Measurements from ENCODE around the gene CCDC201. TPM values are rescaled to one million over a fixed set of nuclear protein-coding genes. Genes with fewer than 3 reads are reported as not detected.
A peak's percentile ranks its signal among the peaks of the same experiment; 100 is the strongest.

CCDC201 gene
- total and polyA plus RNA-seq, 5 experiments from 2014 or later: not detected

DNA sequence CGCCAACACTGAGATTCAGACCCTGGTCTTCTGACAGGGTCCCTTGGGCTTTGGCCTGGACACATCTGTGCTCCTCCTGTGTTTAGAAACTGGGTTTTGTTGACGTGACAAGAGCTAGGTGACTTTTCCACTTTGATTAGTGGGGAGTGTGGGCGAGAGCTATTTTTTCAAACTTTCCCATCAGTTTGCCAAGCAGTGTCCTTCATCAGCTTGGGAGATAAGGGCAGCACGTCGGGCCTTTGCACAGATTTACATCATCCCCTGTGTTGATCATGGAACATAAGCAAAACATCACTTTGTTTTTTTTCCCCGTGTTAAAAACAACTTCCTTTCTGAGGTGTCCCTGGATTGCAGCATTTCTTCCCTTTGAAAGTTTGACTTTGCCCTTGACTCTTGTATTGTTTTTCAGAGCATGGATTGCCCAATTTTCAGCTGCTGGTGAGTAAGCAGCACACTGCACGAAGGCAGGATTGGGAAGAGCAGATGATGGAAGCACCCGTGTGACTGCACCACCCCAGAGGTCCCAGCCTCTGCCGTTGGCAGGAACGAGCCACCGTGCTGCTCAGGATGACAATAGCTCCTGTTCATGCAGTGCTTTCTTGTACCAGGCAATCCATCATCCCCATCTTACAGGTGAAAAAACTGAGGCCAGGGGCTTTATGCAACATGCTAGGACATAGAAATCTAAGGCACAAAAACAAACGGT is 9.0 kb upstream of the CCDC201 start:
- ATAC-seq (no peak), DNase-seq (no peak)
- Mint-ChIP-seq H3K27ac (no peak overlapping the region), H3K36me3 (no peaks in the 10 kb centered on the region), H3K4me1 (peaks cover 0 to 2% (median 0%) of the 10 kb centered on the region in 4 donors), H3K27me3 (peaks cover 6 to 38% (median 26%) of the 10 kb centered on the region in 5 donors), H3K9me3 (peaks cover 0 to 24% (median 10%) of the 10 kb centered on the region in 9 donors), H3K4me3 (no peak overlapping the region)
- POLR2A ChIA-PET: no interaction called here

DNA sequence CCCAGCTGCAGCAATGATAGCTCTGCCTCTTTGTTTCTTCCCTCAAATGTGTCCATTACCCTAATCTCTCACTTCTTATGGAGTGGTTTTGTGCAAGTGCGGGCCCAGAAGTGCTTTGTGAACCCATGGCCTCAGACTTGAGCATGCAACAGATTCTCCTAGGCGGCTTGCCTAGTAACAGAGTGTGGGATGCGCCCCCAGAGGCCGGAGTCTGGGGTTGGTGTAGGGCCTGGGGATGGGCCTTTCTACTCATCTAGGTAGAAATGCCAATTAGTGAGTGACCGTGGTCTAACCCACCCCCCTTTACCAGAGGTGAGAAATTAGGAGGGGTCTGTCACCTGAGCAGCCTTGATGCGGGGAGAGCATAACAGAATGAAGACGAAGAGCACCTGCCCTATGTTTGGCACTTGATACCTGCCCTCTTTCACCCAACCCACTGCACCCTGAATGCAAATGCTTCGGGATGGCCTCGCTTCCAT is 8.4 kb upstream of the CCDC201 start:
- Mint-ChIP-seq H3K4me3 (no peak overlapping the region), H3K9me3 (peaks cover 0 to 25% (median 10%) of the 10 kb centered on the region in 9 donors), H3K27ac (no peak overlapping the region), H3K36me3 (no peaks in the 10 kb centered on the region), H3K4me1 (peaks cover 0 to 2% (median 0%) of the 10 kb centered on the region in 4 donors), H3K27me3 (peaks cover 2 to 33% (median 21%) of the 10 kb centered on the region in 5 donors)
- POLR2A ChIA-PET: no interaction called here
- DNase-seq (no peak), ATAC-seq (no peak)

DNA sequence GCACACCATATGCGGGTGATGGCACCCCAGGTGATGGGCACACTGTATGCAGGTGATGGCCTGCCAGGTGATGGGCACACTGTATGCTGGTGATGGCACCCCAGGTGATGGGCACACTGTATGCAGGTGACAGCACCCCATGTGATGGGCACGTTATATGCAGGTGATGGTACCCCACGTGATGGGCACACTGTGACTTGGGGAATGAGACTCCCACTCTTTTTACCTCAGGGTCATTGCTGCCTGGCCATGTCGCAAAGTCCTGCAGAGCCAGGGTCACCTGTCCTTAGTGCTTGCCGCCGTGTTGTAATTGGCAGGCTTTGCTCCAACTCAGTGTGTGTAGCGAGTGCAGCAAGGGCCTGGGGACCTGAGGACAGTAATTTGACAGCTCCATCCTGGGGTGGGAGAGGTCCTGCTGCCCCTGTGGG is 7.6 kb upstream of the CCDC201 start:
- H3K27me3 Mint-ChIP-seq: peaks cover 2 to 28% (median 14%) of the 10 kb centered on the region in 5 donors

DNA sequence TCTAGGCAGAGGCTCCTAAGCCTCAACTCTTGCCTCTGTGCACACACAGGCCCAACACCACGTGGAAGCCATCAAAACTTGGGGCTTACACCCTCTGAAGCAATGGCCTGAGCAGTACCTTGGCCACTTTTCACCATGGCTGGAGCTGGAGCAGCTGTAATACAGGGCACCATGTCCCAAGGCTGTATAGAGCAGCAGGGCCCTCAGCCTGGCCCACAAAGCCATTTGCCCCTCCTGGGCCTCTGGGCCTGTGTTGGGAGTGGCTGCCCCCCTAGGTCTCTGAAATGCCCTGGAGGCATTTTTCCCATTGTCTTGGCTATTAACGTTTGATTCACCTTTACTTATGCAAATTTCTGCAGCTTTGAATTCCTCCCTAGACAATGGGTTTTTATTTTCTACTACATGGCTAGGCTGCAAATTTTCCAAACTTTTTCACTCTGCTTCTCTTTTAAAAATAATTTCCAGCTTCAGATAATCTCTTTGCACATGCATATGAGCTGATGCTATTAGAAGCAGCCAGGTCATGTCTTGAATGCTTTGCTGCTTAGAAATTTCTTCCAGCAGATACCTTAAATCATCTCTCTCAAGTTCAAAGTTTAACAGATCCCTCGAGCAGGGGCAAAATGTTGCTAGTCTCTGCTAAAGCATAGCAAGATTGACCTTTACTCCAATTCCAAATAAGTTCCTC is 5.7 kb upstream of the CCDC201 start:
- ATAC-seq: no peak
- H3K27me3 Mint-ChIP-seq: peaks cover 2 to 10% (median 5%) of the 10 kb centered on the region in 5 donors

More for the DNA sequence above, 7.6 kb upstream of the CCDC201 start:
- ATAC-seq (no peak), DNase-seq (no peak)
- H3K4me1 Mint-ChIP-seq: peaks cover 0 to 2% (median 0%) of the 10 kb centered on the region in 4 donors
- H3K9me3 Mint-ChIP-seq: peaks cover 0 to 30% (median 10%) of the 10 kb centered on the region in 9 donors
- POLR2A ChIA-PET: no interaction called here
- H3K36me3 Mint-ChIP-seq: no peaks in the 10 kb centered on the region
- H3K4me3 Mint-ChIP-seq: no peak overlapping the region
- H3K27ac Mint-ChIP-seq: no peak overlapping the region

DNA sequence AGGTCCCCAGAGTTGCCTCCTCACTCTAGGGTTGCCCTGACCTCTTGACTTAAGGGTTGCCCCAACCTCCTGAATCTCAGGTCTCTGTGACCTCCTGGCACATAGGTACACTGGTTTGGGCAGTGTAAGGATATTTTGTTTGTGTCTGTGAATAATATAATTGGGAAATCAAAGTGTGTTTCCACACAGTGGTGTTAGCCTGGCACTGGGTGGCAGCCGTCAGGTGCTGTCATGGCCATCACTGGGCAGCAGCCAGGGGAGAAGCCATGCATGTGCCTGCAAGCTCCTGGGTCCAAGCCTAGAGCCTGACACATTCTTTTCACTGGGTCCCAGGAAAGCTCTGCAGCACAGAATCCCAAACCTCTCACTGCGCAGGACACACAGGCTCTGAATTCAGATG is 3.6 kb upstream of the CCDC201 start:
- POLR2A ChIA-PET: no interaction called here
- Mint-ChIP-seq H3K4me1 (no peaks in the 10 kb centered on the region), H3K27me3 (peaks cover 0 to 8% (median 4%) of the 10 kb centered on the region in 5 donors), H3K36me3 (no peaks in the 10 kb centered on the region), H3K9me3 (peaks cover 0 to 30% (median 10%) of the 10 kb centered on the region in 9 donors), H3K27ac (no peak overlapping the region), H3K4me3 (no peak overlapping the region)
- DNase-seq (no peak), ATAC-seq (no peak)

More for the DNA sequence above, 5.7 kb upstream of the CCDC201 start:
- H3K27ac Mint-ChIP-seq: no peak overlapping the region
- POLR2A ChIA-PET: no interaction called here
- no peaks in the 10 kb centered on the region for H3K4me1 Mint-ChIP-seq
- DNase-seq: no peak
- H3K36me3 Mint-ChIP-seq: no peaks in the 10 kb centered on the region
- H3K9me3 Mint-ChIP-seq: peaks cover 0 to 30% (median 10%) of the 10 kb centered on the region in 9 donors
- no peak overlapping the region for H3K4me3 Mint-ChIP-seq

DNA sequence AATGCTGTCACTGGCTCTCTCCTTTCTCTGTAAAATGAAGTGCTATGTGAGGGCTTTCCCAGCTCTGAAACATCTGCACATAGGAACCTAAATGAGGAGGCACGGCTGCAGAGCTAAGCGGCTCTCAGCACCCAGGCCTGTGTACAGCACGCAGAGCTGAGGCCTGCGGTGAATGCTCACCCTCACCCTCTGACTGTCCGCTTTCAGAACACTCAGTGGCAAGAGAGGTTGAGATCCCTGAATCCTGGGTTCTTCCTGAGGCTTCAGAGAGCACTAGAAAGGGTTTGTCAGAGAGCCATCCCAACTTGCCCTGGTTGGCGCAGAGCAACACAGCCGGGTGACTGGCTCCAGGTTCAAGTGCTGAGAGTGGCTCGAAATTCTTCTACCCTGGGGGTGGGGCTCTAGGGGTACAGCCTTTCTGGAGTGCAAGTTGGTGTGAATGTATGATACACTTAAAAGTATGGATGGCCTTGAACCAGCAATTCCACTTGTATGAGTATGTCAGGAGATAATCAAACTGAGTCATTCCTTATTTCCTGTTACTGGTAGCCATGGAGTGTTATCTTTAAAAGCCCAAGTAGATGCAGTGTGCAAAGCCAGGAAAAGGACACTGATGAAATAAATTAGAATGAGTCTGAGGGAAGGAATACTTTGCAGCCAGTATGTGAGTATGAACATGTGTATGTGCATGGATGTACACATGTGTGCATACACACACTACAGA is 1.7 kb upstream of the CCDC201 start:
- H3K27ac Mint-ChIP-seq: no peak overlapping the region
- peaks cover 0 to 29% (median 10%) of the 10 kb centered on the region in 9 donors for H3K9me3 Mint-ChIP-seq
- POLR2A ChIA-PET: no interaction called here
- H3K27me3 Mint-ChIP-seq: peaks cover 0 to 8% (median 5%) of the 10 kb centered on the region in 5 donors
- H3K4me1 Mint-ChIP-seq: no peaks in the 10 kb centered on the region
- H3K4me3 Mint-ChIP-seq: no peak overlapping the region
- H3K36me3 Mint-ChIP-seq: no peaks in the 10 kb centered on the region
- DNase-seq (no peak), ATAC-seq (no peak)

DNA sequence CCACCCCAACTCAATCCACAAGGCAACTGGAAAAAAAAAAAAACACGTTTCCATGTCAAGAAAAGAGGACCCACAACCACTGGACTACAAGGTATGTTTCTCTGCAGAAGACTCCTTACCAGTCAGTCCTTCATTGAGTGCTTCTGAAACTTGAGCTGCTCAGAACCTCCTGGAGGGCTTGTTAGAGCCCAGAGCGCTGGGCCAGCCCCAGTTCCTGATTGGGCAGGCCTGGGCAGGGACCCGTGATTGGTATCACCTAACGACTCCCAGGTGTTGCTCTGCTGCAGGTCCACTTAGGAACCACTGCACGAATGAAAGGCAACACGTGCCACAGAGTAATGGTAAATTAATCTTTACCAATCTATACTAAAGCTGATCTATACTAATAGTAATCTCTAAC is 473 bp upstream of the CCDC201 start:
- no peak overlapping the region for H3K4me3 Mint-ChIP-seq
- POLR2A ChIA-PET: no interaction called here

DNA sequence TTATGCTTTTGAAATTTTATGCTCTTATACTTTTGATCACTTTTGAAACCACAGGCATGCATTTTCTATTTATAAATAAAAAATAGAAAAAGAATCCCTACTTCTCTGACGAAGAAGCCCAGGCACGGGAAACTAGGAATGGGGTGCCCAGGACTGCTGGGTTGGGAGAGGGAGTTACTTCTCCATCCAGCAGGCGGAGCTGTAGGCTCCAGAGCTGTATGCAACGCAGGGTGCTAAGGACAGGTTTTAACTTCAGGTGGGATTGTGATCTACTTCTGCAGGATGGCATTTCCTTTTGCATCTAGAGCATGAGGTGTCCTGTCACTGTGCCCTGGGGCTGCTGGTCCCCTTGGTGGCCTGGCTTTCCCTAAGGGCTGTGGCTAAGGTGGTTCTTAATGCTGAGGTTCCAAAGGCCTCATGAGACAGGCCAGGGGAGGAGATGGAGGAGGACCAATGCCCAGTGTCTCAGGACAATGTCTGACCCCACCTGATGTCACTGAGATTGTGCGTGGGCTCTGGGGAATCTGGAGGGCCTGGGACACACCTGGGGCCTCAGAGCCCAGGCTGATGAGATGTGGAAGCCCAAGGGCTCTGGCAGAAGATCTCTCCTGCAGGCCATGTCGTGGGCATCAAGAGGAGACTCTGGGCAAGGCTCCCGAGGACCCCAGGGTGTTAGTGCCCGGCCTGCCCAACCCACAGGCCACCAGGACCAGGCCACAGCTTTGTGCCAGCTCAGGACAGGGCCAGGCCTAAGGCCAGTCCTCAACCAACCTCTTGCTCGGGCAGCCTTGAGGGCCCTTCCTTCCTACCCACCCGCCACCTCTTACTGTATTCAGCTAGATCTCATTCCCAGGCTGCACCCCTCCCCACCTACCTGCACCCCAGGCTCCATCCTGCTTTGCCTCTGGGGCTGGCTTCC is 507 bp downstream of the CCDC201 start:
- ATAC-seq (no peak), DNase-seq (no peak)
- POLR2A ChIA-PET: no interaction called here
- no peaks in the 10 kb centered on the region for H3K4me1 Mint-ChIP-seq
- H3K27ac Mint-ChIP-seq: no peak overlapping the region
- H3K9me3 Mint-ChIP-seq: peaks cover 0 to 13% (median 0%) of the 10 kb centered on the region in 9 donors
- H3K4me3 Mint-ChIP-seq: no peak overlapping the region
- H3K36me3 Mint-ChIP-seq: no peaks in the 10 kb centered on the region
- peaks cover 0 to 9% (median 5%) of the 10 kb centered on the region in 5 donors for H3K27me3 Mint-ChIP-seq

More for the DNA sequence above, 473 bp upstream of the CCDC201 start:
- DNase-seq (no peak), ATAC-seq (no peak)
- no peak overlapping the region for H3K27ac Mint-ChIP-seq
- H3K4me1 Mint-ChIP-seq: no peaks in the 10 kb centered on the region
- peaks cover 0 to 9% (median 5%) of the 10 kb centered on the region in 5 donors for H3K27me3 Mint-ChIP-seq
- no peaks in the 10 kb centered on the region for H3K36me3 Mint-ChIP-seq
- peaks cover 0 to 21% (median 2%) of the 10 kb centered on the region in 9 donors for H3K9me3 Mint-ChIP-seq

DNA sequence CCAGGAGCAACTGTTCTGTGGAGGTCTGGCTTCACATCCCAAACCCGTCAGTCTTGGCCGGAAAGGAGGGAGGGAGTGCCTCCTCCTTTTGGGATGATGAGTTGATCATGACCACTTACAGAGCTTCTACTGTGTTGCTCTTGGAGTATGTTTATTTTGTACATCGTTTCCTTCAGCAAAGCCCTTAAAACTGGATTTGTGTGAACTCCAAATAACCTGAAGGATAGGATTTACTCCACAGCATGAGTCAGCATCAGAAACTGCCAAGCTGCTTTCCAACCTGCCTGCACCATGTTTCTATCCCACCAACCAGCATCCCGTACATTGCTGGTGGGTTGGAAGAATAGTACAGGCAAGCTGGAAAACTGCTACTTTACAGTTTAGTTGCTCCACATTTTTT is 3.5 kb downstream of the CCDC201 start:
- Mint-ChIP-seq H3K36me3 (no peaks in the 10 kb centered on the region), H3K9me3 (peaks cover 0 to 5% (median 0%) of the 10 kb centered on the region in 9 donors), H3K4me3 (no peak overlapping the region), H3K27me3 (peaks cover 2 to 13% (median 11%) of the 10 kb centered on the region in 5 donors), H3K4me1 (no peaks in the 10 kb centered on the region), H3K27ac (no peak overlapping the region)
- ATAC-seq (no peak), DNase-seq (no peak)
- POLR2A ChIA-PET: no interaction called here

DNA sequence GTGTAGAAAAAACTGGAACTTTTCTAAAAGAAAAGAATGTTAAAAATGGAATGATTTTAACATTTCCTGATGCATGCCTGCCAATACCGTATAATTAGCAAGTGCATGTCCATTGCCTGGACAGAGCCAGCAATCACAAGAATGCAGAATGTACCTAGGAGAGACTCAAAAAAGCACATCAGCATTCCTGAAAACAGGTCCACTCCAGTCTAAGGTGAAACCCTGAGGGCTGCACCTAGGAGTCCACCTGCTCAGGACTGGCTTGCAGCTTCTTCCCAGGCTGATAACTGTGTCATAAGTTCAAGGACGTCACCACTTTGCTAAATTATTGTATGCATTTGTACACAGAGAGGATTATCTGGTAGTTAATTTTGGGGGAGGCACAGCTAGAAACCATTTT is 5.4 kb downstream of the CCDC201 start:
- ATAC-seq (no peak), DNase-seq (no peak)
- Mint-ChIP-seq H3K4me3 (no peak overlapping the region), H3K27ac (no peak overlapping the region), H3K36me3 (no peaks in the 10 kb centered on the region), H3K27me3 (peaks cover 3 to 32% (median 18%) of the 10 kb centered on the region in 5 donors), H3K9me3 (peaks cover 0 to 5% (median 0%) of the 10 kb centered on the region in 9 donors), H3K4me1 (no peaks in the 10 kb centered on the region)
- POLR2A ChIA-PET: no interaction called here

DNA sequence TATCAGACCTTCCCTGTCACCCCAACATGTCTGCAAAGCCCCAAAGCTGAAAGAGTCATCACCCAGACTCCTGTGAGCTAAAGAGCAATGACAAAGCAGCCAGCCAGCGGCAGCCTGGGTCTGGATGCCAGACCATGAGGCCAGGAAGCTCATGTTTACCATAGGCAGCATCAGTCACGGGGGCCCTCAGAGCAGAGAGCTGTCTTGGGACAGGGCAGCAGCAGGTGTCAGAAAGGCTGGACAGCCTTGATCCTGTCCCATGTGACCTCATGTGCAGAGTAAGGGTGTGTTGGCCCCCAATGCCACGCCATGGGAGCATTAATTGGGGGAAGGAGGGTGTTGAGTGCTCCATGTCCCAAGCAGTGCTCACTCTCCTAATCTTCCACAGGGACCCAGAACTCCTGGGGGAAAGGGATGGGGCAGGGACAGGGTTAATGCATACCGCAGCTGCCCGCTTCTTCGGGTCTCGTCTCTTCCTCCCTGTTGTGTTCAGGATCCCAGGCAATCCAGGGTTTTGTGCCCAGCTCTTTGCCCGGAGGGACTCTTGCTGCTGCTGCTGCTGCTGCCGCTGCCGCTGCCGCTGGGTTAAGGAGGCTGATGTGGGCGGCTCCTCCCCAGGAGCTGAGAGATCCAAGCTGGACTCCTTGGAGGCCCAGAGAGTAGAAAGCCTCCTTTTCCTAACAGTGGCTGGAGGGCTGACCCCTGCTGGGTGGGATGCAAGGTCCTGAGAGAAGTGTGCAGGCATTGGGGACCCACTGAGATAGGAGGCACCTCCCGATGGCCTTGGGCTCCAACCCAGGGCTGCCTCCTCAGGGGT is 7.1 kb downstream of the CCDC201 start:
- H3K9me3 Mint-ChIP-seq: peaks cover 0 to 5% (median 0%) of the 10 kb centered on the region in 9 donors
- no peaks in the 10 kb centered on the region for H3K36me3 Mint-ChIP-seq
- peaks cover 2 to 34% (median 16%) of the 10 kb centered on the region in 5 donors for H3K27me3 Mint-ChIP-seq
- ATAC-seq (no peak), DNase-seq (no peak)
- H3K4me1 Mint-ChIP-seq: no peaks in the 10 kb centered on the region
- no peak overlapping the region for H3K4me3 Mint-ChIP-seq
- H3K27ac Mint-ChIP-seq: peak overlapping the region in 1 of 10 donors; percentile 36
- POLR2A ChIA-PET: no interaction called here
